GM23248 (cell line): ENCODE data around the gene KDM8.

Source experiments
- EZH2 ChIP-seq: fragments of 200-600 bp; sonication (generic); IDR thresholded peaks from 2 replicates; pipeline ENCODE4 v1.6.1; 2018; ENCODE audit warnings: antibody characterized with exemption, mild to moderate bottlenecking; ENCODE audit not compliant: insufficient read depth, poor library complexity, severe bottlenecking
- EZH2phosphoT487 ChIP-seq: fragments of 200-600 bp; sonication (generic); IDR thresholded peaks from 2 replicates; pipeline ENCODE4 v1.6.1; 2018; ENCODE audit warnings: antibody characterized with exemption, moderate library complexity, mild to moderate bottlenecking, low read depth; ENCODE audit not compliant: insufficient read depth

DNA sequence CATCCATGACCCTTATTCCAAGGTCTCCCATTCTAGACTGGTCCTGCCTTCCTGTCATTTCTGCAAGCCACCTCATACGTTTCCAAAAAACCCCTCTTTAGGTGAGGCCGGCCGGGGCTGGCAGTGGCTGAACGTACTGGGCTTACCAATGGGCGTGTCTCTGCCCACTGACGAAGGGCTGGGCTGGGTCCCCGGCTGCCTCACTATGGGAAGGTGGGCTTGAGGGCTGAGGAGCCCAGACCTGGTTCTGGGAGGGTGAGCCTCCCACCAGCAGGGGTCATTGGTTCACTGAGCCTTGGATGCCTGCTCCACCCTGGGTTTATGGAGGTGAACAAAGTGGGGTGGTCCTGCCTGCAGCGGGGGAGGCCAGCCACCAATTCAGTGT lies 19.9 kb downstream of the KDM8 start:
- no peak for TF ChIP-seq EZH2phosphoT487
- TF ChIP-seq EZH2, result no peak
